Stimulated activated CD8-positive, alpha-beta memory T cell treated with anti-CD3 and anti-CD28 coated beads, Interleukin-2, amount 100 ng/mL, for 48 hours (primary cell): ENCODE measurements around the gene PRDM5.

Experiments used
- DNase-seq, 2 donors: peaks; one replicate each; pipeline ENCODE4 v3.0.0-alpha.2; 2020; ENCODE audit warnings: low read depth in 2 of 2

The PRDM5 gene

GRCh38 chr4:120855307-120856001 is 67.1 kb downstream of the PRDM5 start:
- no peak for DNase-seq

- no peak for DNase-seq
Measured at GRCh38 chr4:120853161-120853935, 69.2 kb downstream of the PRDM5 start.

- no peak for DNase-seq
Measured at GRCh38 chr4:120850018-120850599, 72.4 kb downstream of the PRDM5 start.

GRCh38 chr4:120847019-120847582 is 75.4 kb downstream of the PRDM5 start:
- no peak for DNase-seq

- DNase-seq: no peak
Measured at GRCh38 chr4:120844528-120844921, 78.0 kb downstream of the PRDM5 start.

GRCh38 chr4:120843849-120844527 is 78.5 kb downstream of the PRDM5 start:
- no peak for DNase-seq

GRCh38 chr4:120842031-120842430 is 80.5 kb downstream of the PRDM5 start:
- no peak for DNase-seq

- no peak for DNase-seq
Measured at GRCh38 chr4:120841580-120841979, 80.9 kb downstream of the PRDM5 start.

- no peak for DNase-seq
Measured at GRCh38 chr4:120839974-120840751, 82.4 kb downstream of the PRDM5 start.

GRCh38 chr4:120839334-120839973 is 83.1 kb downstream of the PRDM5 start:
- DNase-seq: no peak

GRCh38 chr4:120838784-120839183 is 83.7 kb downstream of the PRDM5 start:
- no peak for DNase-seq

- no peak for DNase-seq
Measured at GRCh38 chr4:120837656-120838055, 84.9 kb downstream of the PRDM5 start.

GRCh38 chr4:120835342-120835741 is 87.2 kb downstream of the PRDM5 start:
- no peak for DNase-seq

- no peak for DNase-seq
Measured at GRCh38 chr4:120830204-120830603, 92.3 kb downstream of the PRDM5 start.

- DNase-seq: no peak
Measured at GRCh38 chr4:120829113-120829831, 93.3 kb downstream of the PRDM5 start.

GRCh38 chr4:120826853-120827252 is 95.7 kb downstream of the PRDM5 start:
- no peak for DNase-seq

- no peak for DNase-seq
Measured at GRCh38 chr4:120826449-120826848, 96.1 kb downstream of the PRDM5 start.

GRCh38 chr4:120824946-120825345 is 97.6 kb downstream of the PRDM5 start:
- no peak for DNase-seq

GRCh38 chr4:120821977-120822376 is 100.5 kb downstream of the PRDM5 start:
- DNase-seq: no peak

GRCh38 chr4:120821029-120821428 is 101.5 kb downstream of the PRDM5 start:
- no peak for DNase-seq
